ENCODE measurements around the gene GTF2IRD1.

GTF2IRD1 gene

GRCh38 chr7:74452748-74453321, 871 bp upstream of the GTF2IRD1 start:
- no peaks in the 10 kb centered on the region for H3F3A ChIP-seq (ENCODE audit: insufficient read depth, low read length)
- no peak overlapping the region for H3K4me3 ChIP-seq (ENCODE audit: low read depth, low read length, poor library complexity, severe bottlenecking)
- no peaks in the 10 kb centered on the region for H3K9me2 ChIP-seq (ENCODE audit: low read depth, low read length)
- H3K27me3 ChIP-seq (ENCODE audit: insufficient read depth, low read length): peaks cover 8% of the 10 kb centered on the region; the same call in 1 of the 2 replicates
- H3K79me2 ChIP-seq (ENCODE audit: insufficient read depth, low read length): no peaks in the 10 kb centered on the region
- H4K20me1 ChIP-seq (ENCODE audit: insufficient read depth, low read length): no peaks in the 10 kb centered on the region
- H3K9ac ChIP-seq (ENCODE audit: low read length): no peak overlapping the region
- H3K27ac ChIP-seq (ENCODE audit: low read depth, low read length, poor library complexity, severe bottlenecking): no peak overlapping the region
- no peak overlapping the region for H3K4me2 ChIP-seq (ENCODE audit: low read length)
- H3K36me3 ChIP-seq (ENCODE audit: insufficient read depth, low read length): no peaks in the 10 kb centered on the region; the same call in 1 of the 2 replicates
- H3K4me1 ChIP-seq (ENCODE audit: insufficient read depth, low read length, severe bottlenecking): no peaks in the 10 kb centered on the region
- TF ChIP-seq EZH2 (IDR thresholded peaks at IDR 0.05; ENCODE audit: borderline replicate concordance, low read length): no peak
- no peak for TF ChIP-seq CTCF (IDR thresholded peaks at IDR 0.05; ENCODE audit: low read length)
- no peaks in the 10 kb centered on the region for H3K9me3 ChIP-seq (ENCODE audit: low read length)
- no peak overlapping the region for H2AFZ ChIP-seq (ENCODE audit: low read length)

- Histone ChIP-seq H3K27me3 (ENCODE audit: insufficient read depth, low read length) (peaks cover 8% of the 10 kb centered on the region; the same call in 1 of the 2 replicates), H3K4me2 (ENCODE audit: low read length) (no peak overlapping the region), H4K20me1 (ENCODE audit: insufficient read depth, low read length) (no peaks in the 10 kb centered on the region), H3K4me3 (ENCODE audit: low read depth, low read length, poor library complexity, severe bottlenecking) (no peak overlapping the region), H3K4me1 (ENCODE audit: insufficient read depth, low read length, severe bottlenecking) (no peaks in the 10 kb centered on the region), H2AFZ (ENCODE audit: low read length) (no peak overlapping the region), H3K27ac (ENCODE audit: low read depth, low read length, poor library complexity, severe bottlenecking) (no peak overlapping the region), H3K9me3 (ENCODE audit: low read length) (no peaks in the 10 kb centered on the region), H3K79me2 (ENCODE audit: insufficient read depth, low read length) (no peaks in the 10 kb centered on the region), H3K36me3 (ENCODE audit: insufficient read depth, low read length) (no peaks in the 10 kb centered on the region; the same call in 1 of the 2 replicates), H3K9me2 (ENCODE audit: low read depth, low read length) (no peaks in the 10 kb centered on the region), H3K9ac (ENCODE audit: low read length) (no peak overlapping the region), H3F3A (ENCODE audit: insufficient read depth, low read length) (no peaks in the 10 kb centered on the region)
- TF ChIP-seq EZH2 (IDR thresholded peaks at IDR 0.05; ENCODE audit: borderline replicate concordance, low read length) (no peak), CTCF (IDR thresholded peaks at IDR 0.05; ENCODE audit: low read length) (no peak)
Measured at GRCh38 chr7:74454021-74454924, 567 bp downstream of the GTF2IRD1 start.

- Histone ChIP-seq H2AFZ (ENCODE audit: low read length) (no peak overlapping the region), H3K36me3 (ENCODE audit: insufficient read depth, low read length) (no peaks in the 10 kb centered on the region; the same call in 1 of the 2 replicates), H4K20me1 (ENCODE audit: insufficient read depth, low read length) (no peaks in the 10 kb centered on the region), H3K27me3 (ENCODE audit: insufficient read depth, low read length) (peaks cover 8% of the 10 kb centered on the region; the same call in 1 of the 2 replicates), H3K27ac (ENCODE audit: low read depth, low read length, poor library complexity, severe bottlenecking) (no peak overlapping the region), H3K9ac (ENCODE audit: low read length) (no peak overlapping the region), H3K4me1 (ENCODE audit: insufficient read depth, low read length, severe bottlenecking) (no peaks in the 10 kb centered on the region), H3K4me3 (ENCODE audit: low read depth, low read length, poor library complexity, severe bottlenecking) (no peak overlapping the region), H3K9me3 (ENCODE audit: low read length) (no peaks in the 10 kb centered on the region), H3F3A (ENCODE audit: insufficient read depth, low read length) (no peaks in the 10 kb centered on the region), H3K79me2 (ENCODE audit: insufficient read depth, low read length) (no peaks in the 10 kb centered on the region), H3K9me2 (ENCODE audit: low read depth, low read length) (no peaks in the 10 kb centered on the region), H3K4me2 (ENCODE audit: low read length) (no peak overlapping the region)
- TF ChIP-seq EZH2 (IDR thresholded peaks at IDR 0.05; ENCODE audit: borderline replicate concordance, low read length) (no peak), CTCF (IDR thresholded peaks at IDR 0.05; ENCODE audit: low read length) (no peak)
Measured at GRCh38 chr7:74454925-74455288, 1.2 kb downstream of the GTF2IRD1 start.
